Measurements from ENCODE around the gene JMJD8.

Gene JMJD8

GRCh38 chr16:724188-725040, 40.3 kb upstream of the JMJD8 start:
- Histone ChIP-seq H3K4me3 (replicated peaks; ENCODE audit: insufficient read depth, low read length) (no peak overlapping the region), H3K27ac (replicated peaks) (no peak overlapping the region), H3K27me3 (ENCODE audit: insufficient read depth, poor library complexity, severe bottlenecking) (no peaks in the 10 kb centered on the region)
- TF ChIP-seq POLR2AphosphoS5 (IDR thresholded peaks at IDR 0.05; ENCODE audit: low read depth) = no peak
- no peak for TF ChIP-seq REST (IDR thresholded peaks at IDR 0.05; ENCODE audit: insufficient replicate concordance, low read depth)
- TF ChIP-seq GABPA (IDR thresholded peaks at IDR 0.05; ENCODE audit: low read depth) = no peak
- no peak for TF ChIP-seq SPI1 (IDR thresholded peaks at IDR 0.05; ENCODE audit: borderline replicate concordance, low read depth)
- TF ChIP-seq, protein P1, sequence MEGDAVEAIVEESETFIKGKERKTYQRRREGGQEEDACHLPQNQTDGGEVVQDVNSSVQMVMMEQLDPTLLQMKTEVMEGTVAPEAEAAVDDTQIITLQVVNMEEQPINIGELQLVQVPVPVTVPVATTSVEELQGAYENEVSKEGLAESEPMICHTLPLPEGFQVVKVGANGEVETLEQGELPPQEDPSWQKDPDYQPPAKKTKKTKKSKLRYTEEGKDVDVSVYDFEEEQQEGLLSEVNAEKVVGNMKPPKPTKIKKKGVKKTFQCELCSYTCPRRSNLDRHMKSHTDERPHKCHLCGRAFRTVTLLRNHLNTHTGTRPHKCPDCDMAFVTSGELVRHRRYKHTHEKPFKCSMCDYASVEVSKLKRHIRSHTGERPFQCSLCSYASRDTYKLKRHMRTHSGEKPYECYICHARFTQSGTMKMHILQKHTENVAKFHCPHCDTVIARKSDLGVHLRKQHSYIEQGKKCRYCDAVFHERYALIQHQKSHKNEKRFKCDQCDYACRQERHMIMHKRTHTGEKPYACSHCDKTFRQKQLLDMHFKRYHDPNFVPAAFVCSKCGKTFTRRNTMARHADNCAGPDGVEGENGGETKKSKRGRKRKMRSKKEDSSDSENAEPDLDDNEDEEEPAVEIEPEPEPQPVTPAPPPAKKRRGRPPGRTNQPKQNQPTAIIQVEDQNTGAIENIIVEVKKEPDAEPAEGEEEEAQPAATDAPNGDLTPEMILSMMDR (IDR thresholded peaks at IDR 0.05; ENCODE audit: insufficient read depth, low read length) = no peak
- no peak for DNase-seq (ENCODE audit: low read depth in 1 of 2, low spot score in 1 of 2)

DNA sequence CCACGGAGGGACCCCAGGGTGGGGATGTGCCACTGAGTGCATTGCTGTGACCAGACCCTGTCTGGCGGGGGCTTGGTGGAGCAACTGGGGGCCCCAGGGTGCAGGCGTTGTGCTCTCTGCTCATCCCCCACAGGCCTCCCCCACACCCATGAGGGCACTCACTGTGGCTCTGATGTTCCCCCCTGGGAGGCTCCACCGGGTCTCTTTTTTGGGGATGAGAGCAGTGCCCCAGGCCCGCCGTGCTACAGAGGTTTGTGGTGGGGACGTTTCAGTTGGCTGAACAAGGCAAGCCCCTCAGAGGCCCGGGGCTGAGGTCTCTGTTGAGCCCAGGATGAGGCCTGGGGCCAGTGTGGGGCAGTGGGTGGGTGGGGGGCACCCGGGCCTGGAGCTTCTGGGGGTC, 39.6 kb upstream of the JMJD8 start:
- no peak for DNase-seq (ENCODE audit: low read depth in 1 of 2, low spot score in 1 of 2)
- H3K4me3 ChIP-seq (replicated peaks; ENCODE audit: insufficient read depth, low read length) = no peak overlapping the region
- TF ChIP-seq SPI1 (IDR thresholded peaks at IDR 0.05; ENCODE audit: borderline replicate concordance, low read depth) (no peak), GABPA (IDR thresholded peaks at IDR 0.05; ENCODE audit: low read depth) (no peak), REST (IDR thresholded peaks at IDR 0.05; ENCODE audit: insufficient replicate concordance, low read depth) (no peak), POLR2AphosphoS5 (IDR thresholded peaks at IDR 0.05; ENCODE audit: low read depth) (no peak)
- TF ChIP-seq, protein P1 (IDR thresholded peaks at IDR 0.05; ENCODE audit: insufficient read depth, low read length) = no peak
- H3K27me3 ChIP-seq (ENCODE audit: insufficient read depth, poor library complexity, severe bottlenecking) = no peaks in the 10 kb centered on the region
- no peak overlapping the region for H3K27ac ChIP-seq (replicated peaks)

- Histone ChIP-seq H3K27ac (replicated peaks) (no peak overlapping the region), H3K4me3 (replicated peaks; ENCODE audit: insufficient read depth, low read length) (no peak overlapping the region), H3K27me3 (ENCODE audit: insufficient read depth, poor library complexity, severe bottlenecking) (no peaks in the 10 kb centered on the region)
- no peak for DNase-seq (ENCODE audit: low read depth in 1 of 2, low spot score in 1 of 2)
- TF ChIP-seq GABPA (IDR thresholded peaks at IDR 0.05; ENCODE audit: low read depth) = no peak
- TF ChIP-seq POLR2AphosphoS5 (IDR thresholded peaks at IDR 0.05; ENCODE audit: low read depth) = peak; percentile 29; the same call in 1 of the 2 replicates
Measured at GRCh38 chr16:722835-723633, 38.9 kb upstream of the JMJD8 start.
